Vagina (tissue), 2 donors: Measurements from ENCODE around the gene CTNND2.

ENCODE experiments used
- POLR2A ChIP-seq, 2 donors: fragments of 450-650 bp; IDR thresholded peaks; one replicate each; pipeline ENCODE4 v1.6.1; 2017; ENCODE audit warnings: antibody characterized with exemption in 2 of 2, mild to moderate bottlenecking in 2 of 2, moderate library complexity in 2 of 2
- TF ChIP-seq, protein P1 (sequence below), 3 experiments: fragments of 450-650 bp in 2 of 3; fragments of 200-600 bp in 1 of 3; sonication (generic) in 1 of 3; IDR thresholded peaks; one replicate each; pipeline ENCODE4 v1.5.1; 2017 to 2019; ENCODE audit warnings: antibody characterized with exemption in 3 of 3, mild to moderate bottlenecking in 2 of 3, moderate library complexity in 2 of 3

DNA sequence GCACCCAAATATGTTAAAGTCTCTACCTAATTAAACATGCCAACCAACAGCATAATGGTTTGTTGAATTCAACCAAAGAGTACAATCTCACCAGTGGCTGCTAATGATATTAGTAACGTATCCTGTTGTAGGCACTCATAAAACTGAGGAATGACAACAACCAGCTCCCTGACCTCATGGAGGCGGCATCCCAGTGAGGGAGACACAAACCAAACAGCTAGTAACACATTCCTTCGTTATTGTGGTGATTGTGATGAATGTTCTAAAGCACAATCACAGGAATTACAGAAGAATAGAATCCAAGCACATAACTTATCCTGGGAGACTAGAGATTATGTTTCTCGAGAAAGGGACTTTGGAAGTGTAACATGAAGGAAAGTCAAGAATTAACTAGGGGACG, 224.6 kb downstream of the CTNND2 start:
- TF ChIP-seq, protein P1, sequence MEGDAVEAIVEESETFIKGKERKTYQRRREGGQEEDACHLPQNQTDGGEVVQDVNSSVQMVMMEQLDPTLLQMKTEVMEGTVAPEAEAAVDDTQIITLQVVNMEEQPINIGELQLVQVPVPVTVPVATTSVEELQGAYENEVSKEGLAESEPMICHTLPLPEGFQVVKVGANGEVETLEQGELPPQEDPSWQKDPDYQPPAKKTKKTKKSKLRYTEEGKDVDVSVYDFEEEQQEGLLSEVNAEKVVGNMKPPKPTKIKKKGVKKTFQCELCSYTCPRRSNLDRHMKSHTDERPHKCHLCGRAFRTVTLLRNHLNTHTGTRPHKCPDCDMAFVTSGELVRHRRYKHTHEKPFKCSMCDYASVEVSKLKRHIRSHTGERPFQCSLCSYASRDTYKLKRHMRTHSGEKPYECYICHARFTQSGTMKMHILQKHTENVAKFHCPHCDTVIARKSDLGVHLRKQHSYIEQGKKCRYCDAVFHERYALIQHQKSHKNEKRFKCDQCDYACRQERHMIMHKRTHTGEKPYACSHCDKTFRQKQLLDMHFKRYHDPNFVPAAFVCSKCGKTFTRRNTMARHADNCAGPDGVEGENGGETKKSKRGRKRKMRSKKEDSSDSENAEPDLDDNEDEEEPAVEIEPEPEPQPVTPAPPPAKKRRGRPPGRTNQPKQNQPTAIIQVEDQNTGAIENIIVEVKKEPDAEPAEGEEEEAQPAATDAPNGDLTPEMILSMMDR (IDR thresholded peaks at IDR 0.05), result no peak
- TF ChIP-seq POLR2A (IDR thresholded peaks at IDR 0.05), result no peak
